ENCODE results near the gene SORCS1.

SORCS1 gene

GRCh38 chr10:106795619-106796018, 368.9 kb downstream of the SORCS1 start:
- DNase-seq: no peak

DNA sequence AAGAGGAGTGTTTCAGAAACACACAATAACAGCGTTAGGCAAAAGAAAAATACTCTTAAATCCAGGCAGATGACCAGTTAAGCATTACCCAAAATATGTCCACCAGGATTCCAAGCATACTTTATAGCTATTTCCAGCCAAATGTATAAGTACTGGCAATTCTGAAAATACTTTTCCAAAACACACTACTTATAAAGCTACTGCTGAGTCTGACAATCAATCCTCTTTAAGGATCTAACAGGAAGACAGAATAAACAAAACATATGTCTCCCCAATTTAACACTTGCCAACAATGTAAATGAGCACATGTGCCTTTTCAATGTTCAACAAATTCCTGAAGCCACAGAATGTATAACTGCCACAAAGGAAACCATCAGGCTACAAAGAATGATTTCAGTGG, 370.9 kb downstream of the SORCS1 start:
- DNase-seq: no peak

DNA sequence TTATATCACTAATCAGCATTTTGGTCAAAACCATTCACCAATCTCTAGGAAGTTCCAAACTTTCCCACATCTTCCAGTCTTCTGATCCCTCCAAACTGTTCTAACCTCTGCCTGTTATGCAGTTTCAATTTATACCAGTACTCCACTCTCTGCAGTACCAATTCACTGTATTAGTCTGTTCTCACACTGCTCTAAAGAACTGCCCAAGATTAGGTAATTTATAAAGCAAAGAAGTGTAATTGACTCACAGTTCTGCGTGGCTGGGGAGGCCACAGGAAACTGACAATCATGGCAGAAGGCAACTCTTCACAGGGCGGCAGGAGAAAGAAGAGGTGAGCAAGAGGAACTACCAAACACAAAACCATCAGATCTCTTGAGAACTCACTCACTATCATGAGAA, 374.9 kb downstream of the SORCS1 start:
- DNase-seq: no peak

DNA sequence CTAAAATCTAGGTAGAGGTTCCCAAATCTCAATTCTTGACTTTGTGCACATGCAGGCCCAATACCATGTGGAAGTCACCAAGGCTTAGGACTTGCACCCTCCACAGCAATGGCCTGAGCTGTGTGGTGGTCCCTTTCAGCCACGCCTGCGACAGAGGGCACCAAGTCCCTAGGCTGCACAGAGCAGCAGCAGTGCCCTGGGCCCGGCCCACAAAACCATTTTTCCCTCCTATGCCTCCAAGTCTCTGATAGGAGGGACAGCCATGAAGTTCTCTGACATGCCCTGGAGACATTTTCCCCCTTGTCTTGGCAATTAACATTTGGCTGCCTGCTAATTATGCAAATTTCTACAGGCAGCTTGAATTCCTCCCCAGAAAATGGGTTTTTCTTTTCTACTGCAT, 375.5 kb downstream of the SORCS1 start:
- DNase-seq: no peak

- DNase-seq: no peak
Observed at GRCh38 chr10:106785528-106785927, 379.0 kb downstream of the SORCS1 start.

DNA sequence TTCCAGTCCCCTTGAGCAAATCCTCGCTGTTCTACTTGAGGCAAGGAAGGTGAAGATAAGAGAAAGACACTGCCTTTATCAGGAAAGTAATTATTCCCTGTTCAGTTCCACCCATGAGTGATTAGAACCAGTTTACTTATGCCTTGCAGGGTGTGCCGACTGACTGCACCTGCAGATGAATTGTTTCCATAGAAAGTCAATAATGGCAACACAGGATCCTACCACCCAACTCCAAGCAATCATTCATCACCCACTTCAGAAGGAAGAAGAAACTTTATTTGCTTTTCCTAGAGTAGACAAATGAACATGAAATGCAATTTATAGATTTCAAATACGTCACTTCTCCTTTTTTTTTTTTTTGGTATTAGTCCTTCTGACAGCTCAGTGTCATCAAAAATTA, 383.9 kb downstream of the SORCS1 start:
- DNase-seq: no peak

DNA sequence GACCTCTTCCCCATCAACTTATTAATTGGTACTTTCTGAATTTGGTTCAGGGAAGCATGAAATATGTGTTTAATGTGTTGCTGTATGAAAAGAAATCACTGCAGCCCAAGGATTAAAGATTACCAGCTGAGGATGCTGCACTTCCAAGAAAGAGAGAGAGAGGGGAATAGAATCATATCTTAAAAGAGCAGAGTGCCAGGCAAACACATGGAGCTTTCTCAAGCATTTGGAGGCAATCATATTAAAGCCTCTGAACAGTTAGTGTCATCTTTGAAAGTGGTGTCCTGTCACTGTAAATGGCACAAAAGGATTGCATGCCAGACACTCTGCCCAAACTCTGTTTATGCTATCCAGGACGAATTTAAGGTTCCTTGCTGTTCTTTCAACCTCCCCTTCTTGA, 386.7 kb downstream of the SORCS1 start:
- no peak for DNase-seq

DNA sequence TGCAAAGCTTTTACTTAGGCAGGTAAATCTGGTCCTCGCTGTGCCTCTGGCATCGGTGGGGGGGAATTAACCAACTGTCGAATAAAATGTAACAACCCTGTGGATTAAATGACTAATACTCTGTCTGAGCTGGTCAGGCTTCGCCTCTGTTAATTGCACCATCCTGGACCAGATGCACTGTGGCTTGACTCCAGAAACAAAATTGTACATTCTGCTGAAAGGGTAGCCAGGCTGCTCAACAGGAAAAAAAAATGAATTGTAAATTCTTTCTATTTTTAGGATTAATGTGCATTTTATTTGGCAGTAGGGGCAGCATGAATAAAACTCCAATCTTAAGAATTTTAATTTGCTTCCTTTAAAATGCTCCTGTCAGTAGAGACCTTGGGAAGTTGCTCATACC, 389.4 kb downstream of the SORCS1 start:
- DNase-seq: no peak

GRCh38 chr10:106772957-106773356, 391.5 kb downstream of the SORCS1 start:
- DNase-seq: no peak

GRCh38 chr10:106771154-106771553, 393.4 kb downstream of the SORCS1 start:
- no peak for DNase-seq

- no peak for DNase-seq
Observed at GRCh38 chr10:106768204-106768603, 396.3 kb downstream of the SORCS1 start.

GRCh38 chr10:106765928-106766327, 398.6 kb downstream of the SORCS1 start:
- no peak for DNase-seq

DNA sequence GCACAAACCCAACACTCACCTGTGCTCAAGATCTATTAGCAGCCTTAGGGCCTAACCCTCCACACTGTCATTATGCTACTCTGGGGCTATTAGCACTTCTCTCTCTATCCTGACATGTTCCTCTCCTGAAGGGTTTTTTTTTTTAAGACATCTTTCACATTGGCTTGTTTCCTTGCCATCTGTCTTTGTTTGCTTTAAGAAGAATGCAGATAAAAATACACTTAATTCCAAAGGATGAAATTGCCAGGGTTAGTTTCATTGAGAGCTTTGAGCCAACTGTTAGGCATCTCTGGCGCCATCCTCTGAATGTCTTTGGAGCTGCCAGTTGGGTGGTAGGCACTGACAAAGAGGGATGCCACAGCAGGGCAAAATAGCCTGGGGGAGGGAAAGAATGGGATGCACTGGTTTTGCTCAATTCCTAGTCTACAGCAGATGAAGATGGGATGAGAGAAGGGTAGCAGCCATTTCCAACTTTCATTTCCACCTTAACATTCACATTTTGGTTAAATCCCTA, 399.2 kb downstream of the SORCS1 start:
- no peak for DNase-seq

DNA sequence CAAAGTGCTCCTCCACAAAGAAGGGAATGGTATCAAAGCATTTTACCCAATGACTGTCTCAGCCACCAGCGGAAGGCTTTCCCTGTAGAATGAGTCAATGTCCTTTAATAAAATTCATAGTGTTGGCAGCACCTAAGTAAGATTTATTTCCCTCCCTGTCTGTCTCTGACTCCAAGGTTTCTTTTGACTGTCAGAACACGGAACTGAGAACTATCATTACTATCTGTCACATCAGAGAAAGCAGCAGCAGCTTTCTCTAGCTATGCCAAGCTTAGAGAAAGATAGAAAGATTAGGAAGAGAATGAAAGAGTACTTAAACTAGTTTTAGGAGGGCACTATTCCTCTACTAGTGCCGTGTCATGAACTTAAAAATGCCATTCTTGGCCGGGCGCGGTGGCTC, 400.1 kb downstream of the SORCS1 start:
- DNase-seq: no peak

DNA sequence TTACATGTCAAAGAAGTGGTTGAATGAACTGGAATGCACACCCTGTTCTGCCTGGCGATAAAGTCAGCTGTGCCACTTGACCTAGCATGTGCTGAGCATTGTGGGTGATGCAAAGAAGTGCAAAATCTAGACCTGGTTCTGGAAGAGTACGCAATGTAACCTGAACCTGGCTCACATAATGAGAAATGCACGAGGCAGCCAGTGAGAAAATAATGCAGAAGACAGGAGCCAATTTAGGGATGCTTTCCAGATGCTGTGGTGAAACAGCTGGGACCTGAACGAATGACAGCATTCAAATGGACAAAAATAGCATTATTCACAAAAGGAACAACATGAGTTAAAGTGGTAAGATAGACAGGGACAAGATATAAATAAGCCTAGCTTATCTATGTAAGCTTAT, 402.6 kb downstream of the SORCS1 start:
- no peak for DNase-seq

DNA sequence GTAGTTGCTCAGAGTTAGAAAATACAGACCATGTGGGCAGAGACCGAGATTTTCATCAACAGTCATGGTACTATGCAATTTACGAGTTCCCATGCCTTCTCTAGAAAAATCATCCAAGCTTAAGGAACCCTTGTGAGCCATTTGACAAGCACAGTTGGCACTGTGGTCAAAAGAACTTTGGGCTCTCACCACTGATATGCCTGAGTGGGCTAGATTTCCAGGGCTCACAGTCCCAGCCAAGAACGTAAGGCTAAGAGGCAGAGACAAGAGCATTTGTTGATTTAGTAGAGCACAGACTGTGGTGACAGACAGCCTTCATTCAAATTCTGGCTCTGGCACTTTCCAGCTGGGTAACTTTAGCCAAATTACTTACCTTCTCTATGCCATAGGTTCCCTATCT, 407.0 kb downstream of the SORCS1 start:
- no peak for DNase-seq

DNA sequence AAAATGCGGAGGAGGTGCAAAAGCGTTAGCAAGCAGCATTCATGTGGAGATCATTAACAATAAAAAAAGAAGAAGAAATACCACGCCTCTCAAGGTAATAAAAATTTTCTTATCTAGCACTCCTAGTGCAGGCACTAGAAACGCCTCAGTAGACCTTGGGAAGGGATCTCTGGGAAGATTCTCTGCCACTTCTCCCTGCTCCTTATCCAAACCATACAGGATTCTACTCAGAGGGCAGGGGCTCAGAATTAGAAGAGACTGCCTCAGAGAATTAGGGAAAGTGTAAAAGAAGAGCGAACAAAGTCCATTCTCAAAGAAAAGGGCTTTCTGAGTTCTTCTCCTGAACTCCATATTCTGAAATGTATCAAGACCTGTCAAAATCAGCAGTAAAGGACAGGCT, 413.4 kb downstream of the SORCS1 start:
- DNase-seq: no peak

GRCh38 chr10:106746868-106747267, 417.6 kb downstream of the SORCS1 start:
- no peak for DNase-seq

DNA sequence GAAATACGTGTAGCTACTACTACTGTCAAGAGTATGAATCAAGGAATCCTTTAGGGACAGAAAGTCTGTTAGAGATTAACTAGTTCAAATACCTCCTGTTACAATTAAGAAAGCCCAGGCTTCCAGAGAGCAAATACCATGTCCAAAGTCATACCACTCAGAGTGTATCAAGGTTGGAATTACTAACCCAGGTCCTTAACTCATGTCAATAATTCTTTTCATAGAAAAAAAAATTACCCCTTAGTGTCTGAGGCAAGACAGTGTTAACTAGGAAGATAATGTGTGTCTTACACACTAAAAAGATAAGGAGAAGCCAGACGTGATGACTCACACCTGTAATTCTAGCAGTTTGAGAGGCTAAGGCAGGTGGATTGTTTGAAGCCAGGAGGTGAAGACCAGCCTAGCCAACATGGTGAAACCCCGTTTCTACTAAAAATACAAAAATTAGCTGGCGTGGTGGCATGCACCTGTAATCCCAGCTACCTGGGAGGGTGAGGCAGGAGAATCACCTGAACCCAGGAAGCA, 423.4 kb downstream of the SORCS1 start:
- no peak for DNase-seq

DNA sequence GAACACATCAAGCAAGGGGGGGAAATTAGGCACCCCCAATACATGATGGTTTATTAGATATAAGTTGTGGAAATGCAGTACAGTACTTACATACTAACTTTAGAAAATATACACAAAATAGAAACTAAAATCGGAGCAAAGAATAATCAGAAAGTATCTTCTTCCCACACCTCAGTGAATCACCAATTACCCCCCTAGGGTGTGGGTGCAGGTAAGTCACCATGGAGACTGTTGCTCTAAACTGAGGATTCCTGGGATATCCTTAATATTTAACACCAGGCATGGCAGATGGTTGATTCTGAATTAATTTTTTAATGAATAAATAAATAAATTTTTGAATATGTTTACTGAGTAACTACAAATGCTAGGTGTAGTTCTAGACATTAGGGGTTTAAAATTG, 424.4 kb downstream of the SORCS1 start:
- no peak for DNase-seq

- DNase-seq: no peak
Observed at GRCh38 chr10:106734220-106734619, 430.3 kb downstream of the SORCS1 start.

GRCh38 chr10:106728232-106728631, 436.3 kb downstream of the SORCS1 start:
- no peak for DNase-seq

GRCh38 chr10:106727170-106727569, 437.3 kb downstream of the SORCS1 start:
- DNase-seq: no peak

GRCh38 chr10:106722524-106722923, 442.0 kb downstream of the SORCS1 start:
- DNase-seq: no peak

- no peak for DNase-seq
Observed at GRCh38 chr10:106720683-106721082, 443.8 kb downstream of the SORCS1 start.

- no peak for DNase-seq
Observed at GRCh38 chr10:106716381-106716780, 448.1 kb downstream of the SORCS1 start.
